Hematopoietic multipotent progenitor cell treated with erythropoietin and hydrocortisone succinate and interleukin-3 and kit ligand, for 15 days (in vitro differentiated cells): ENCODE results near the gene ARL17A.
"Not testable (repeated sequence)": the region's sequence is repeated elsewhere in the genome, so short reads cannot be mapped to it uniquely, and the experiment has no call there.

Source experiments
- DNase-seq: peaks from one replicate; pipeline ENCODE4 v3.0.0-alpha.2; 2015; ENCODE audit warnings: low spot score

The ARL17A gene

GRCh38 chr17:46579083-46580075 is at the start of gene ARL17A:
TSS of gene ARL17A (minus strand) at chr17:46579691. CDS start at chr17:46576322, 3,369 bp downstream.
- DNase-seq: not testable (repeated sequence)

- not testable (repeated sequence) for DNase-seq
These were observed 49.4 kb upstream of the ARL17A start for GRCh38 chr17:46628753-46629436.

- DNase-seq: not testable (repeated sequence)
These were observed 48.0 kb upstream of the ARL17A start for GRCh38 chr17:46627452-46627851.

GRCh38 chr17:46624726-46625125 is 45.2 kb upstream of the ARL17A start:
- DNase-seq: not testable (repeated sequence)

GRCh38 chr17:46623790-46624189 is 44.3 kb upstream of the ARL17A start:
- DNase-seq: not testable (repeated sequence)

- DNase-seq: not testable (repeated sequence)
These were observed 39.5 kb upstream of the ARL17A start for GRCh38 chr17:46618975-46619374.

- DNase-seq: not testable (repeated sequence)
These were observed 37.6 kb upstream of the ARL17A start for GRCh38 chr17:46617121-46617520.

GRCh38 chr17:46613876-46614275 is 34.4 kb upstream of the ARL17A start:
- DNase-seq: not testable (repeated sequence)

GRCh38 chr17:46611304-46611703 is 31.8 kb upstream of the ARL17A start:
- not testable (repeated sequence) for DNase-seq

GRCh38 chr17:46603125-46603524 is 23.6 kb upstream of the ARL17A start:
- not testable (repeated sequence) for DNase-seq

GRCh38 chr17:46600767-46601166 is 21.3 kb upstream of the ARL17A start:
- DNase-seq: not testable (repeated sequence)

- DNase-seq: not testable (repeated sequence)
These were observed 18.9 kb upstream of the ARL17A start for GRCh38 chr17:46598344-46598931.

GRCh38 chr17:46591332-46591731 is 11.8 kb upstream of the ARL17A start:
- not testable (repeated sequence) for DNase-seq

- not testable (repeated sequence) for DNase-seq
These were observed 11.0 kb upstream of the ARL17A start, which contains the start of gene NSF for GRCh38 chr17:46590157-46591146. TSS of gene NSF (plus strand) at chr17:46590669. CDS start at chr17:46590776, 107 bp downstream.

- DNase-seq: not testable (repeated sequence)
These were observed 6.0 kb upstream of the ARL17A start for GRCh38 chr17:46585444-46585843.

- not testable (repeated sequence) for DNase-seq
These were observed 591 bp upstream of the ARL17A start for GRCh38 chr17:46580082-46580481.

GRCh38 chr17:46571796-46572195 is 7.7 kb downstream of the ARL17A start:
- DNase-seq: not testable (repeated sequence)

GRCh38 chr17:46566980-46567379 is 12.5 kb downstream of the ARL17A start:
- not testable (repeated sequence) for DNase-seq

- not testable (repeated sequence) for DNase-seq
These were observed 13.2 kb downstream of the ARL17A start for GRCh38 chr17:46566284-46566683.

GRCh38 chr17:46560048-46560447 is 19.4 kb downstream of the ARL17A start:
- DNase-seq: not testable (repeated sequence)

GRCh38 chr17:46559155-46559554 is 20.3 kb downstream of the ARL17A start:
- not testable (repeated sequence) for DNase-seq
